Measurements from ENCODE around the gene TSPAN14.

GRCh38 chr10:80413271-80413996, 40.7 kb upstream of the TSPAN14 start:
- TF ChIP-seq FOXM1 (IDR thresholded peaks at IDR 0.05; ENCODE audit: low read depth, low read length) (no peak), ZBTB40 (IDR thresholded peaks at IDR 0.05; ENCODE audit: borderline replicate concordance) (no peak), POLR2AphosphoS5 (IDR thresholded peaks at IDR 0.05; ENCODE audit: low read length) (no peak)
